ENCODE results near the gene CRY1.

The CRY1 gene

GRCh38 chr12:106971065-106971464, 122.3 kb downstream of the CRY1 start:
- no peaks in the 10 kb centered on the region for H3K9me3 ChIP-seq
- no peaks in the 10 kb centered on the region; the same call in 1 of the 2 replicates for H3K4me1 ChIP-seq
- no peaks in the 10 kb centered on the region for H3K27me3 ChIP-seq
- no peak overlapping the region for H3K4me3 ChIP-seq (ENCODE audit: low read depth, low read length)
- no peak for DNase-seq
- TF ChIP-seq, protein P1, sequence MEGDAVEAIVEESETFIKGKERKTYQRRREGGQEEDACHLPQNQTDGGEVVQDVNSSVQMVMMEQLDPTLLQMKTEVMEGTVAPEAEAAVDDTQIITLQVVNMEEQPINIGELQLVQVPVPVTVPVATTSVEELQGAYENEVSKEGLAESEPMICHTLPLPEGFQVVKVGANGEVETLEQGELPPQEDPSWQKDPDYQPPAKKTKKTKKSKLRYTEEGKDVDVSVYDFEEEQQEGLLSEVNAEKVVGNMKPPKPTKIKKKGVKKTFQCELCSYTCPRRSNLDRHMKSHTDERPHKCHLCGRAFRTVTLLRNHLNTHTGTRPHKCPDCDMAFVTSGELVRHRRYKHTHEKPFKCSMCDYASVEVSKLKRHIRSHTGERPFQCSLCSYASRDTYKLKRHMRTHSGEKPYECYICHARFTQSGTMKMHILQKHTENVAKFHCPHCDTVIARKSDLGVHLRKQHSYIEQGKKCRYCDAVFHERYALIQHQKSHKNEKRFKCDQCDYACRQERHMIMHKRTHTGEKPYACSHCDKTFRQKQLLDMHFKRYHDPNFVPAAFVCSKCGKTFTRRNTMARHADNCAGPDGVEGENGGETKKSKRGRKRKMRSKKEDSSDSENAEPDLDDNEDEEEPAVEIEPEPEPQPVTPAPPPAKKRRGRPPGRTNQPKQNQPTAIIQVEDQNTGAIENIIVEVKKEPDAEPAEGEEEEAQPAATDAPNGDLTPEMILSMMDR (IDR thresholded peaks at IDR 0.05; ENCODE audit: low read depth, low read length): no peak
- 0 out of 2 replicates have a peak, but pooled peaks cover 3% of the 10 kb centered on the region for H3K36me3 ChIP-seq

DNA sequence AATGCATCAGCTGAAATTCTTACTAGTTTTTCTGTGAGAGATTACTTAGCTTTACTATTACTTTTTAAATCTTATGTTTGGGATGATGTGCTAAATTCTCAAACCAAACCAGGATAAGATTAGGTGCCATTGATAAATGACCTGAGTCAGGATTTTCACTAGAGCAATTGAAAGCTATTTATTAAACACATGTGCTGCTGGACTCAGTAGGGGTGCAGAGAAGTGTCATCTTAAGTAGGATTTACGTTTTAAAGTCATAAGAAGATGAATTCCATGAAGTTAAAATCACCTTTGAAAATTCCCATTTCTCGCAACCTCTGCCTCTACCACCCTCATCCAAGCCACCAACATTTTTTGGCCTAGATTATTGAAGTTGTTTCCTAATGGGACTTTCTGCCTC, 128.8 kb downstream of the CRY1 start:
- no peak overlapping the region for H3K4me3 ChIP-seq (ENCODE audit: low read depth, low read length)
- TF ChIP-seq, protein P1 (IDR thresholded peaks at IDR 0.05; ENCODE audit: low read depth, low read length): no peak
- DNase-seq: no peak
- H3K36me3 ChIP-seq: peaks cover 3% of the 10 kb centered on the region; the same call in 1 of the 2 replicates
- H3K4me1 ChIP-seq: no peaks in the 10 kb centered on the region; the same call in 1 of the 2 replicates
- H3K27me3 ChIP-seq: no peaks in the 10 kb centered on the region
- H3K9me3 ChIP-seq: no peaks in the 10 kb centered on the region

DNA sequence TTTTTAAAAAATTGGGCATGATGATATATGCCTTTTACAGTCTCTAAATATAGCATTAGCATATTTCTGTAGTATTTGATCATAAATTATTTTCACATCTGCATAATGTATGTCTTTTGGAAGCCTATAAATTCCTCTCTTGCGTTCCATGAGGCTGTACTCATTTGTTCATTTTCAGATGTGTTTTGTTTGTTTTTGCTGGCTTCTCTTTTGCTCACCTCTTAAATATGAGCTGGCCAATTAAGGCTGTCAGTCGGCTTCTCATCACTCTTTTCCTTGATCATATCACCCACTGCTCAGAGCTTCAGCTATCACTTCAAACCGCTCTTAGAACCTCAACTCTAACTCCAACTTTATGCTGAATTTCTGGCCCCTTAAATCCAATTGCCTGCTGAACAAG, 131.1 kb downstream of the CRY1 start:
- no peaks in the 10 kb centered on the region for H3K9me3 ChIP-seq
- H3K27me3 ChIP-seq: no peaks in the 10 kb centered on the region
- DNase-seq: no peak
- no peak overlapping the region for H3K4me3 ChIP-seq (ENCODE audit: low read depth, low read length)
- no peaks in the 10 kb centered on the region; the same call in 1 of the 2 replicates for H3K4me1 ChIP-seq
- TF ChIP-seq, protein P1 (IDR thresholded peaks at IDR 0.05; ENCODE audit: low read depth, low read length): no peak
- no peaks in the 10 kb centered on the region; the same call in 1 of the 2 replicates for H3K36me3 ChIP-seq

- no peak for DNase-seq
- Histone ChIP-seq H3K9me3 (no peaks in the 10 kb centered on the region), H3K36me3 (no peaks in the 10 kb centered on the region; the same call in 1 of the 2 replicates), H3K27me3 (no peaks in the 10 kb centered on the region), H3K4me1 (no peaks in the 10 kb centered on the region; the same call in 1 of the 2 replicates), H3K4me3 (ENCODE audit: low read depth, low read length) (no peak overlapping the region)
- TF ChIP-seq, protein P1 (IDR thresholded peaks at IDR 0.05; ENCODE audit: low read depth, low read length): no peak
Observed at GRCh38 chr12:106960443-106960842, 132.9 kb downstream of the CRY1 start.

- H3K36me3 ChIP-seq: no peaks in the 10 kb centered on the region
- H3K4me3 ChIP-seq (ENCODE audit: low read depth, low read length): peak overlapping the region; percentile 93
- no peaks in the 10 kb centered on the region for H3K27me3 ChIP-seq
- H3K4me1 ChIP-seq: no peaks in the 10 kb centered on the region; the same call in 1 of the 2 replicates
- DNase-seq: no peak
- TF ChIP-seq, protein P1 (IDR thresholded peaks at IDR 0.05; ENCODE audit: low read depth, low read length): no peak
- H3K9me3 ChIP-seq: no peaks in the 10 kb centered on the region
Observed at GRCh38 chr12:106957583-106957982, 135.8 kb downstream of the CRY1 start.

DNA sequence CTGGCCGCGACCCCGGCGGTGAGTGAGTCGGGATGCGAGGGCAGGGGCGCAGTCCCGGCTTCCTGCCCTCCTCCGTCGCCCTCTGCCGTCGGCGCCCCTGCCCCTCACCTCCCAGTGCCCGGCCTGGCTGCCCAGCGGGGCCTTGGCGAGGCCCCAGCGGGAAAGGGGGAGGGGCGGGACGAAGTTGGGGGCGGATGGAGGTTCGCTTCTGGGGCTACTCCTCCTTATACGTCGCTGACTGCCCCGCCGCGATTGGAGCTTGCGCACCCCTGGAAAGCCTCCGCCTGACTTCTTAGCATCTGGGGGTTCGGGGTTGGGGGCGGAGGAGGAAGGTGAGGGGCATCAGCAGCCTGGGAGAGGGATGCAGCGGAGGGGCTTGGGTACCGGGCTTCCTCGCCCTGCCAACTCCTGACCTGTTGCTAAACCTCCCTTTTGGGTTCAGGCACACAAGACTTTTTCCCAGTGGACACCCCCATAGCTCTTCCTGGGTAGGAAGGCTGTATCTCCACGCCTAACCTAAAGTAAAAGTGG, 137.2 kb downstream of the CRY1 start:
- Histone ChIP-seq H3K36me3 (no peaks in the 10 kb centered on the region), H3K4me1 (no peaks in the 10 kb centered on the region), H3K27me3 (no peaks in the 10 kb centered on the region), H3K4me3 (ENCODE audit: low read depth, low read length) (peak overlapping the region; percentile 93), H3K9me3 (no peaks in the 10 kb centered on the region)
- TF ChIP-seq, protein P1 (IDR thresholded peaks at IDR 0.05; ENCODE audit: low read depth, low read length): 0 out of 2 replicates have a peak, but pooled peaks have one; percentile 16
- DNase-seq: peak; percentile 77

Measured in BE2C (cell line).